IPS-11a (cell line): Measurements from ENCODE around the gene NLRP10.
A peak's percentile ranks its signal among the peaks of the same experiment; 100 is the strongest.

Experiments
- H3K4me3 ChIP-seq: one replicate; pipeline ENCODE4 v1.5.1; 2013; ENCODE audit warnings: low read depth, low read length, control low read depth

Gene NLRP10

DNA sequence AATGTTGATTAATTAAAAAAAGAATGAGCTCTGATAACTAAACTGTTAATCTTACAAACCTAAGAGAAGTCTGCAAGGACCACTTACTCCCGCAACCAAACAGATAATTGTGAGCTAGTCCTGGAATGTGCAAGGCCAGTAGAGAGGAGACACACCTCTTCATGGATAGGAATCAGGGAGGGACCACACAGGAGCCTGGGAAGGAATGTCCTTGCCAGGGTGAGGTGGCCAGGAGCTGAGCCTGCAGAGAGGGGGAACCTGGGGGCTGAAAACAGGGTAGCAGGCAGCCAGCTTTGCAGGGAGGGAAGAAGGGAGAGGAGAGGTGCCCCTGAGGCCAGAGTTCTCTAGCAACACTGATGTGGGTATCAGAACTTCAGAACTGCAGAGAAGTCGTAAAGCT, 9.4 kb upstream of the NLRP10 start:
- no peak overlapping the region for H3K4me3 ChIP-seq

GRCh38 chr11:7973011-7973410, 7.8 kb upstream of the NLRP10 start:
- H3K4me3 ChIP-seq, result no peak overlapping the region

DNA sequence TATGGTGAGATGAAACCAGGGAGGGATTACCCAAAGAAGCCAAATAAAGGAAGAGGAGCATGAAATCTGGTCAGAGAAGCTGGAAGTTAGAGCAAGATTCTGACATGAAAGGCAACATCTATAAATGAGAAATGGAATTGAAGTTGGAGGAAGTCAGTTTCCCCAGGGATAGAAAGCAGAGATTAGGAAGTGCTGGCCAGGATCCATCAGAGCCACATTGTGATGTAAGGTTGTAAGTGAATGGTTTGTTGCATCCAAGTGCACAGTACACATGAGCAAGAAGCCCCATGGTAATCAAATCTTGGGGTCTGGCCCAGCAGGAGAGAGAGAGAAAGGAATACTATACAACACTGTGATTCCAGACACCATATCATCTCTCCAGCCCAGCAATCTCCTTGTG, 6.6 kb upstream of the NLRP10 start:
- H3K4me3 ChIP-seq, result no peak overlapping the region

DNA sequence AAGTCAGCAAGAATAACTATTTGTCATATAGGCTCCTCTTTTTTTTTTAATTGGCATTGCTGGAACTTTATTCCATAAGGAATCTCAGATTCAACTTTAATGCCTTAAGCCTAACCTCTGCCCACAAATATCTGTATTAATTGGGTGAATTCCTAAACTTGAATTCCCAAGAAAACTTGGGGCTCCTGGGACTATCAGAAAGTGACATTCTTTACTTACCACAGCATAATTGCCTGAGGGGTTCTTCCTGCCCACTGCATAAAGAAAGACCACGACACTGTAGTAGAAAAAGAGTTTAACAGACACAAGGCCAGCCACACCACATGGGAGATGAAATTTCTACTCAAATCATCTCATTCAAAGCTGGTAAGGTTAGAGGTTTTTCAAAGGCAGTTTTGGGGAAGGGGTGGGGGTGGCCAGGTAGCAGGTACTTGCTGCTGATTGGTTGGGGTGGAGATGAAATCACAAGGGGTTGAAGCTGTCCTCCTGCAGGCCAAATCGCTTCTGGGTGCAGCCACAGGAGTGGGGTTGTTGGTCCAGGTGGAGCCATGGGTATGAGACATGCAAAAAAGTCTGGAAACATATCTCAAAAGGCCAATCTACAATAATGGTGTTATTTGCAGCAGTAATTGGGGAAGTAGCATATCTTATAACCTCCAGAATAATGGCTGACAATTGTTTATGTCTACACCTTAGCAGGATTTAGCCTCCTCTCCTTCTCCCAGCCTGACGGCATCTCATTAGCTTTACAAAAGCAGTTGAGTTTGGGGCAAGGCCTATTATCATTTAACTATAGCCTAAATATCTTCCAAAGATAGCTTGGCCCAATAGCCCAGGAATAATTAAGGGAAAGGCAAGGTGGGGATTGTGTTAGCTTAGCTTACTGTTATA, 4.8 kb upstream of the NLRP10 start:
- H3K4me3 ChIP-seq, result peak overlapping the region; percentile 10

DNA sequence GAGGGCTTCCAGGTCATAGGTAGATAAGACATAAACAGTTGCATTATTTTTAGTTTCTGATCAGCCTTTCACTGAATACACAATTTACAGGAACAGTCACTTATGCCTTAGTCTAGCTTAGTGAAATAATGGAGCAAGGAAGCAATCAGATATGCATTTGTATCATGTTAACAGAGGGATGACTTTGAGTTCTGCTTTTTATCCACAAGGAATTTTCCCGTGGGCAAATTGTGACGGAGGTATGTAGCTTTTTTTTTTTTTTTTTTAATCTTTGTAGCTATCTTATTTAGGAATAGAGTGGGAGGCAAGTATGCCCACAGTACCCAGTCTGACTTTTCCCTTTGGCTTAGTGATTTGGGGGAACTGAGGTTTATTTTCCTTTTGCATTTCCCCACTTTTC, 3.4 kb upstream of the NLRP10 start:
- H3K4me3 ChIP-seq, result no peak overlapping the region

- H3K4me3 ChIP-seq, result no peak overlapping the region
Observed at GRCh38 chr11:7967826-7968225, 2.6 kb upstream of the NLRP10 start.

- no peak overlapping the region for H3K4me3 ChIP-seq
Observed at GRCh38 chr11:7967097-7967496, 1.9 kb upstream of the NLRP10 start.

- H3K4me3 ChIP-seq, result no peak overlapping the region
Observed at GRCh38 chr11:7964873-7965272, 374 bp downstream of the NLRP10 start.

DNA sequence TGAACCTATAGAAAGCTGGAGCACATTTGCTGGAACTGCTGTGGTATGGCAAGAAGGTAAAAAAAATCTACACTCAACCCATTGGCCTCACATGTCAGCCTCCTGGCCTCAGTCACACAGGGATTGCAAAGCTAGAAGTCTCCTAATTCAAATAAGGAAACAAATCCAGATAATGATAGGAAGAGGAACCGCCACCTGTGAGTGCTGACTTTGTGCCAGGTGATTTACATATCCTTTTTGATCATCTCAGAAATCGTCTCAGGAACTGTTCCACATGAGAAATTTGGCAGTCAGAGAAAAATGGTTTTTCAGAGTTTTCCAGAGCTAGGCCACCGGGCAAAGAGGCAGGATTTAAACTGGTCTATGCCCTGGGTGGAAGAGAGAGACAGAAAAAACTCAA, 986 bp downstream of the NLRP10 start:
- H3K4me3 ChIP-seq, result no peak overlapping the region

- H3K4me3 ChIP-seq, result no peak overlapping the region
Observed at GRCh38 chr11:7955191-7955590, 10.1 kb downstream of the NLRP10 start.

- no peak overlapping the region for H3K4me3 ChIP-seq
Observed at GRCh38 chr11:7949934-7950333, 15.3 kb downstream of the NLRP10 start.

DNA sequence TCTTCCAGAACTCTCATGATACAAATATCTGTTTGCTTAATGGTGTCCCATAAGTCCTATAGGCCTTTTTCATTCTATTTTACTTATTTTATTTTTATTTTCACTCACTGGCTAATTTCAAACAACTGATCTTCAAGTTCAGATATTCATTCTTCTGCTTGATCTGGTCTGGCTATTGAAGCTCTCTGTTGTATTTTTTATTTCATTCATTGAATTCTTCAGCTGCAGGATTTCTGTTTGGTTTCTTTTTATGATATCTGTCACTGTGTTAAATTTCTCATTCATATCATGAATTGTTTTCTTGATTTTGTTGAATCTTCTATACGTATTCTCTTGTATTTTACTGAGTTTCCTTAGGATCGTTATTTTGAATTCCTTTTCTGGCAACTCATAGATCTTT, 21.1 kb downstream of the NLRP10 start:
- H3K4me3 ChIP-seq, result no peak overlapping the region

DNA sequence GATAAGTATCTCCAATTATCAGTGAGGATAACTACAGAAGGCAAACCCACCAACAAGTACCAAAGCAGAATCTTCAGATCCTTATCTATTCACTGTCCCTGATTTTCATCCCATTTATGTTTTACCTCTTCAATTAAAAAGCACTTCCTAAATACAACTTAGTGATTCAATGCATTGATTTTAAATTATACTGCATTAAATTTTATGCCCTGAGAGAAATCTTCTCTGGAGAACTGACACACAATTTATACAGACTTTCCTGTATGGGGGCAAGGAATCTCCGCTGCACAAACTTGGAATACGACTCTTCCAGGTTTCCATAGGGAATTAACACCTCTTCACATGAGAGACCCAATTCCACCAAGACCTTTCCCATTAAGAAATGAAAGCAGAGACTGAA, 23.6 kb downstream of the NLRP10 start, which contains the start of gene OR10A3:
Gene OR10A3 (minus strand): TSS at position 101 of the 400 bp plus-strand sequence. CDS start 2,188 bp downstream, outside the sequence.
- no peak within 1 kb of the TSS for H3K4me3 ChIP-seq

GRCh38 chr11:7941146-7941545, 24.1 kb downstream of the NLRP10 start:
- H3K4me3 ChIP-seq, result no peak overlapping the region

GRCh38 chr11:7936615-7937014, 28.6 kb downstream of the NLRP10 start:
- no peak overlapping the region for H3K4me3 ChIP-seq

GRCh38 chr11:7931168-7931567, 34.1 kb downstream of the NLRP10 start, which contains the start of gene OR10A6:
Gene OR10A6, minus strand, starts transcription at chr11:7931268. Its CDS starts 2,606 bp downstream, at chr11:7928662.
- no peak within 1 kb of the TSS for H3K4me3 ChIP-seq

GRCh38 chr11:7927635-7928034, 37.6 kb downstream of the NLRP10 start:
- no peak overlapping the region for H3K4me3 ChIP-seq

DNA sequence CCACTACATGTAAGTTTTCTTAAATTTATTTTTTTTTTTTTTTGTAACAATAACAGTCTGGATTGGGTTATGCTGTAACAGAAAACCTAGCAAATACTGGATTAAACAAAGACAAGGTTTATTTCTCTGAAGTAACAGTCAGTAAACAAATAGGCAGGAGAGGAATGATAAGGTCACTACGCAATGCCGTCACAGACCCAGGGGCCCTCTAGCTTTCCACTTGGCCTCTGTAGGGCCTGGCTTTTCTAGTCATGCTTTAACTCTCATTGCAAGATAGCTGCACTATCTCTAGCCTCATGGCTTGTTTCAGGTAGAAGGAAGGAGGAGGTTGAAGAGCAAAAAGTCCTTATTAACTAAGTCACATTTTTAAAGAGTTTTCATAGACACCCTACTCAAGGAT, 40.7 kb downstream of the NLRP10 start:
- no peak overlapping the region for H3K4me3 ChIP-seq

GRCh38 chr11:7918141-7918540, 47.1 kb downstream of the NLRP10 start:
- no peak overlapping the region for H3K4me3 ChIP-seq
